IPS-18c (cell line): Measurements from ENCODE around the gene PAFAH1B2.
"Not testable (repeated sequence)": the region's sequence is repeated elsewhere in the genome, so short reads cannot be mapped to it uniquely, and the experiment has no call there.

Source experiments
- H3K4me3 ChIP-seq: 2 replicates; pipeline ENCODE4 v1.7.0; 2013; ENCODE audit warnings: low read depth, mild to moderate bottlenecking, low read length, moderate library complexity; ENCODE audit not compliant: insufficient read depth
- H3K9me3 ChIP-seq: one replicate; pipeline ENCODE4 v1.6.1; 2013; ENCODE audit warnings: mild to moderate bottlenecking, low read length, moderate library complexity; ENCODE audit not compliant: control insufficient read depth, insufficient read depth

The PAFAH1B2 gene

DNA sequence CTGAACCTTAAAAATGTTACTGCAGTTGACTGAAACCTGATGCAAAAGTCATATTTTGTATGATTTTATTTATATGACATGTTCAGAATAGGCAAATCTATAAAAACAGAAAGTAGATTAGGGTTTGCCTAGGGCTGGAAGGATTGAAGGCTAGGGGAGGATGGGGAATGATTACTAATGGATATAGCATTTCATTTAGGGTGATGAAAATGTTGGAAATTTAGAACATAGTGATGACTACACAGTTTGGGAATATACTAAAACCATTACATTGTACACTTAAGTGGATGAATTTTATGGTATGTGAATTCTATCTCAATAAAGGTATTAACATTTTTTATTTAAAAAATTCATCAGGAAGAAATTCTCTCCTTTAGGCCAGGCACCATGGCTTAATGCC, 22.9 kb upstream of the PAFAH1B2 start:
- Histone ChIP-seq H3K4me3 (no peak overlapping the region), H3K9me3 (peaks cover 2% of the 10 kb centered on the region)

GRCh38 chr11:117122556-117122955, 21.5 kb upstream of the PAFAH1B2 start:
- no peak overlapping the region for H3K4me3 ChIP-seq
- peaks cover 2% of the 10 kb centered on the region for H3K9me3 ChIP-seq

GRCh38 chr11:117126223-117126965, 17.7 kb upstream of the PAFAH1B2 start:
- Histone ChIP-seq H3K9me3 (no peaks in the 10 kb centered on the region), H3K4me3 (no peak overlapping the region)

- Histone ChIP-seq H3K4me3 (no peak overlapping the region), H3K9me3 (no peaks in the 10 kb centered on the region)
These were observed 16.8 kb upstream of the PAFAH1B2 start for GRCh38 chr11:117127171-117127901.

GRCh38 chr11:117128289-117128688, 15.8 kb upstream of the PAFAH1B2 start:
- Histone ChIP-seq H3K9me3 (no peaks in the 10 kb centered on the region), H3K4me3 (no peak overlapping the region)

DNA sequence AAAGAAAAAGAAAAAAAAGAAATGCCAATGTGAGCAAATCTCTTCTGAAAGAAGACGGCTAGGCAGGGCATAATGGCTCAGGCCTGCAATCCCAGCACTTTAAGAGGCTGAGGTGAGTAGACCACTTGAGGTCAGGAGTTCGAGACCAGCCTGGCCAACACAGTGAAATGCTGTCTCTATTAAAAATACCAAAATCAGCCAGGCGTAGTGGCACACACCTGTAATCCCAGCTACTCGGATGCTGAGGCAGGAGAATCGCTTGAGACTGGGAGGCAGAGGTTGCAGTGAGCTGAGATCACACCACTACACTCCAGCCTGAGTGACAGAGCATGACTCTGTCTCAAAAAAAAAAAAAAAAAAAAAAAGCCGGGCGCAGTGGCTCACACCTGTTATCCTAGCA, 13.7 kb upstream of the PAFAH1B2 start:
- not testable (repeated sequence) for H3K4me3 ChIP-seq, H3K9me3 ChIP-seq

DNA sequence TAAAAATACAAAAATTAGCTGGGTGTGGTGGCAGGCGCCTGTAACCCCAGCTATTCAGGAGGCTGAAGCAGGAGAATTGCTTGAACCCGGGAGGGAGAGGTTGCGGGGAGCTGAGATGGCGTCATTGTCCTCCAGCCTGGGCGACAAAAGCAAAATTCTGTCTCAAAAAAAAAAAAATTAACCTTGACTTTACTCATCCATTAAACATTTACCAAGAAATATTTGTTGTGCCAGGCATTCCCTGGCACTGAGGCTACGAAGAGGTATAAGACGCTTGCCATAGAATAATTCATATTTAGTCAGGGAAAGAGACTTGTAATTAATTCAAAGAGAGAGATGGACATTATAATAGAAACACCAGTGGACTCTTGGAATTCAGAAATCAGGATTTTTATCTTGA, 13.2 kb upstream of the PAFAH1B2 start:
- Histone ChIP-seq H3K4me3 (no peak overlapping the region), H3K9me3 (no peaks in the 10 kb centered on the region)

DNA sequence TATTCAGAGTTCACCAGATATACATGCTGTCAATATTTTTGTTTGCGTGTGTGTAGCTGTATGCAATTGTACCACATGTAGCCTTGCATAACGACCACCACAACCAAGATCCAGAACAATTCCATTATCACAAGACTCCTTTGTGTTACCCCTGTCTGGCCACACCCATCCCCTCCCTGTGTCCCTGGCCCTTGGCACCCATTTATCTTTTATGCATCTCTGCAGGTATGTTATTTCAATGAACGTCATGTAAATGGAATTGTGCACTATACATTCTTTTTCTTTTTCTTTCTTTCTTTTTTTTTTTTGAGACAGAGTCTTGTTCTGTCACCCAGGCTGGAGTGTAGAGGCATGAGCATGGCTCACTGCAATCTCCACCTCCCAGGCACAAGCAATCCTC, 9.7 kb upstream of the PAFAH1B2 start:
- no peak overlapping the region for H3K4me3 ChIP-seq

DNA sequence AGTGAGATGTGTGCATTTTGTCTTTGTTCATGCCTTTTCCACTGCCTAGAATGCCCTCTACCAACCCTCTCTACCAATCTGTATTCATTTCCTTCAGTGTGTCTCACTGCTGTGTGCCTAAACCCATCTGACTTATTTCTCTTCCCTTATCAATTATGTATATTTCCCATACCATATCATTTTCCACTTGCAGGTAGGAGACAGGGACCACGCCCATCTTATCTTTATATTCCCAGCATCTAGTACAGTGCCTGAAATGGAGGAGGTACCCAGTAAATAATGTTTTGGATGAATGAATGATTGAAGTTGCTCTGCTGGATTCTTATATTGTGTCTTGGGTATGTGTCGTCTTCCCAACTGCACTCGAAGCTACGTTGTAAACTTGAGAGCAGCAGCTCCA, 9.1 kb upstream of the PAFAH1B2 start:
- not testable (repeated sequence) for H3K4me3 ChIP-seq, H3K9me3 ChIP-seq

More for the DNA sequence above, 9.7 kb upstream of the PAFAH1B2 start:
- H3K9me3 ChIP-seq, result no peaks in the 10 kb centered on the region

GRCh38 chr11:117137223-117138086, 6.6 kb upstream of the PAFAH1B2 start:
- not testable (repeated sequence) for H3K9me3 ChIP-seq, H3K4me3 ChIP-seq

DNA sequence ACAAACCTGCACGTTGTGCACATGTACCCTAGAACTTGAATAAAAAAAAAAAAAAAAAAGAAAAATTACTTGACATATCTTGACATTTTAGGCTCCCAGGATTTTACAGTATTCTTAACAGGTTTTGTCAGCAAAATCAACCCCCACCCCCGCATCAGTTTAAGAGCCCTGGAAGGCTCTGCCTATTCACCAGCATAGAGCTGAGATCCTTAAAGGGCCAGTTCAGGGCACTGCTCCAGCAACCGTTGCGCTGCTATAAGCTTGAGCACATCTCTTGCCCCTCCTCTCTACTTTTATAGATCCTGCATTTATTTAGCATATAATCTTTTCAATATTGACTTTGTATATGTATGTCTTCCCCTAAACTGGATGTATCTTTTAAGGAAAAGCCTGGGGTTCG, 697 bp upstream of the PAFAH1B2 start:
- Histone ChIP-seq H3K4me3 (peak overlapping the region; percentile 95), H3K9me3 (no peaks in the 10 kb centered on the region)

- H3K9me3 ChIP-seq, result no peaks in the 10 kb centered on the region
- peak overlapping the region; percentile 95 for H3K4me3 ChIP-seq
These were observed 648 bp downstream of the PAFAH1B2 start for GRCh38 chr11:117144477-117145392.

DNA sequence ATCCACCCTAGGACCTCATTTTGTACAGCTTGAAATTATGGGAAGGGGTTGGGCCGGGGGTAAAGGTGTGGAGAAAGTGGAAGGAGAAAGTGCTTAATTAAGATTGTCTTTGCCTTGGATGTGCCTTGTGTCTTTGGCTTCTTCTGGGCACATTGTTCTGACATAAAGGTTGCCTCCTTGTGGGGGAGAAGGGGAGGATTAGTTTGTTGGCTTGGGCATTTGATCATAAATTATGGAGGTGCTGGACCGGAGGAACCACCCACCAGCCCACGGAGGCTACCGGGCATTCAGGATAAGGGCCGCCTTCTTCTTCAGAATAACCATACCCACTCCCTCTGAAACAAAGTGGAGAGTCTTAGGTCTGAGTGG, 1.3 kb downstream of the PAFAH1B2 start:
- no peaks in the 10 kb centered on the region for H3K9me3 ChIP-seq
- peak overlapping the region; percentile 95 for H3K4me3 ChIP-seq

DNA sequence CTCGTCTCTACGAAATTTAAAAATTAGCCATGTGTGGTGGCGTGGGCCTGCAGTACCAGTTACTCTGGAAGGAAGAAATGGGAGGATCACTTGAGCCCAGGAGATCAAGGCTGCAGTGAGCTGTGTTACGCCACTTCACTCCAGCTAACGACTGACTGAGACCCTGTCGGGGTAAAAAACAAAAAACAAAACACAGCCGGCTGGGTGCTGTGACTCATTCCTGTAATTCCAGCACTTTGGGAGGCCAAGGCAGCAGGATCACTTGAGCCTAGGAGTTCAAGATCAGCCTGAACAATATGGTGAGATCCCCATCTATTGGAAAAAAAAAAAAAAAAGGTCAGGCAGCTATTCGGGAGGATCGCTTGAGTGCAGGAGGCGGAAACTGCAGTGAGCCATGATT, 2.4 kb downstream of the PAFAH1B2 start:
- Histone ChIP-seq H3K4me3 (no peak overlapping the region), H3K9me3 (no peaks in the 10 kb centered on the region)

- no peak overlapping the region for H3K4me3 ChIP-seq
- no peaks in the 10 kb centered on the region for H3K9me3 ChIP-seq
These were observed 8.0 kb downstream of the PAFAH1B2 start for GRCh38 chr11:117152066-117152465.

GRCh38 chr11:117154468-117154867, 10.4 kb downstream of the PAFAH1B2 start:
- no peak overlapping the region for H3K4me3 ChIP-seq
- H3K9me3 ChIP-seq, result no peaks in the 10 kb centered on the region

DNA sequence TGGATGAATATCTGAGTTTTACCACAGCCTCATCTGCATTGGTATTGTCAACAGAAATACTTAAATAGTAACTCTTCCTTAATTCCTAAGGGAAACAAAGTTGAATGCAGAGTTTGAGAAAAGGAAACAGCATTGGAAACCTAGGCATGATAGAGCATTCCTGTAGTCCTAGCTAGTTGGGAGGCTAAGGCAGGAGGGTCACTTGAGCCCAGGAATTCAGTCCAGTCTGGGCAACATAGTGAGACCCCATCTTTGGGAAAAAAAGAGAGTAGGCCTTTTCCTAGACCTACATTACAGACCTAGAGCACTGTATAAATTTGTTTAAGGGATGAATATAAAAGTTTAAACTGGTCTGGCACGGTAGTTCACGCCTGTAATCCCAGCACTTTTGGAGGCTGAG, 13.4 kb downstream of the PAFAH1B2 start:
- no peak overlapping the region for H3K4me3 ChIP-seq
- no peaks in the 10 kb centered on the region for H3K9me3 ChIP-seq
